GM18907 (cell line): Measurements from ENCODE around the gene RPH3AL.
"Not testable (repeated sequence)": the region's sequence is repeated elsewhere in the genome, so short reads cannot be mapped to it uniquely, and the experiment has no call there.

Experiments used
- ATAC-seq: cut with Tn5 transposase; IDR thresholded peaks from one replicate; pipeline ENCODE4 v1.9.1; 2021; ENCODE audit warnings: mild to moderate bottlenecking, moderate library complexity; ENCODE audit not compliant: unreplicated experiment

RPH3AL gene

GRCh38 chr17:206941-207560 lies 145.6 kb downstream of the RPH3AL start:
- no peak for ATAC-seq

GRCh38 chr17:206484-206883 lies 146.1 kb downstream of the RPH3AL start:
- not testable (repeated sequence) for ATAC-seq

GRCh38 chr17:205817-206216 lies 146.8 kb downstream of the RPH3AL start:
- no peak for ATAC-seq

- ATAC-seq: no peak
These were observed 147.4 kb downstream of the RPH3AL start for GRCh38 chr17:205148-205669.

- ATAC-seq: no peak
These were observed 148.0 kb downstream of the RPH3AL start for GRCh38 chr17:204427-205147.

- ATAC-seq: no peak
These were observed 150.1 kb downstream of the RPH3AL start for GRCh38 chr17:202501-202951.

- ATAC-seq: not testable (repeated sequence)
These were observed 150.9 kb downstream of the RPH3AL start for GRCh38 chr17:201736-202135.

- not testable (repeated sequence) for ATAC-seq
These were observed 151.3 kb downstream of the RPH3AL start for GRCh38 chr17:201257-201656.

GRCh38 chr17:200586-200985 lies 152.0 kb downstream of the RPH3AL start:
- ATAC-seq: no peak

- ATAC-seq: no peak
These were observed 152.6 kb downstream of the RPH3AL start for GRCh38 chr17:199806-200545.

- ATAC-seq: no peak
These were observed 153.4 kb downstream of the RPH3AL start for GRCh38 chr17:199191-199604.

- ATAC-seq: not testable (repeated sequence)
These were observed 154.4 kb downstream of the RPH3AL start for GRCh38 chr17:198225-198624.

- no peak for ATAC-seq
These were observed 155.3 kb downstream of the RPH3AL start for GRCh38 chr17:197352-197751.

- ATAC-seq: no peak
These were observed 157.6 kb downstream of the RPH3AL start for GRCh38 chr17:194828-195602.

GRCh38 chr17:193841-194806 lies 158.5 kb downstream of the RPH3AL start:
- ATAC-seq: no peak

- ATAC-seq: no peak
These were observed 159.2 kb downstream of the RPH3AL start for GRCh38 chr17:193426-193810.

GRCh38 chr17:192666-193425 lies 159.8 kb downstream of the RPH3AL start:
- ATAC-seq: no peak

GRCh38 chr17:189444-189843 lies 163.2 kb downstream of the RPH3AL start:
- ATAC-seq: no peak

- ATAC-seq: no peak
These were observed 165.5 kb downstream of the RPH3AL start for GRCh38 chr17:187130-187529.
